Mesendoderm (in vitro differentiated cells): Measurements from ENCODE around the gene CACNA2D2.

Source experiments
- DNase-seq: peaks from one replicate; pipeline ENCODE4 v3.0.0; 2013
- H2AK5ac ChIP-seq: 2 replicates; pipeline ENCODE4 v1.6.1; 2013; ENCODE audit warnings: low read length, inconsistent platforms
- H2BK120ac ChIP-seq: 2 replicates; pipeline ENCODE4 v1.6.1; 2013; ENCODE audit warnings: low read depth, mild to moderate bottlenecking, low read length, moderate library complexity, mixed read lengths
- H2BK15ac ChIP-seq: replicated peaks from 2 replicates; pipeline ENCODE4 v1.6.1; 2013; ENCODE audit warnings: low read depth, mild to moderate bottlenecking, moderate library complexity
- H2BK5ac ChIP-seq: 2 replicates; pipeline ENCODE4 v1.6.1; 2013; ENCODE audit warnings: low read length, inconsistent platforms
- H3K18ac ChIP-seq: 2 replicates; pipeline ENCODE4 v1.6.1; 2013; ENCODE audit warnings: mild to moderate bottlenecking, low read length, mixed read lengths
- H3K23ac ChIP-seq: one replicate; pipeline ENCODE4 v1.6.1; 2013; ENCODE audit warnings: low read length
- H3K27ac ChIP-seq: 2 replicates; pipeline ENCODE4 v1.5.1; 2013; ENCODE audit warnings: low read depth, mild to moderate bottlenecking, inconsistent platforms, low read length, moderate library complexity
- H3K27me3 ChIP-seq: 2 replicates; pipeline ENCODE4 v1.6.1; 2013; ENCODE audit warnings: low read length, control low read depth, mild to moderate bottlenecking, inconsistent platforms; ENCODE audit not compliant: insufficient read depth, poor library complexity
- H3K36me3 ChIP-seq: 2 replicates; pipeline ENCODE4 v1.6.1; 2013; ENCODE audit warnings: low read length, inconsistent platforms; ENCODE audit not compliant: control insufficient read depth, insufficient read depth
- H3K4ac ChIP-seq: one replicate; pipeline ENCODE4 v1.6.1; 2013; ENCODE audit warnings: low read depth, mild to moderate bottlenecking, low read length, moderate library complexity
- H3K4me1 ChIP-seq: 2 replicates; pipeline ENCODE4 v1.6.1; 2013; ENCODE audit warnings: low read depth, low read length, inconsistent platforms; ENCODE audit not compliant: control insufficient read depth
- H3K4me2 ChIP-seq: 2 replicates; pipeline ENCODE4 v1.6.1; 2013; ENCODE audit warnings: low read length
- H3K4me3 ChIP-seq: 2 replicates; pipeline ENCODE4 v1.5.1; 2013; ENCODE audit warnings: mild to moderate bottlenecking, low read length
- H3K56ac ChIP-seq: one replicate; pipeline ENCODE4 v1.6.1; 2013; ENCODE audit warnings: low read length
- H3K79me1 ChIP-seq: 2 replicates; pipeline ENCODE4 v1.6.1; 2013; ENCODE audit warnings: low read length, inconsistent platforms
- H3K79me2 ChIP-seq: 2 replicates; pipeline ENCODE4 v1.6.1; 2013; ENCODE audit warnings: mild to moderate bottlenecking, low read length; ENCODE audit not compliant: control insufficient read depth, insufficient read depth
- H3K9ac ChIP-seq: 2 replicates; pipeline ENCODE4 v1.6.1; 2013; ENCODE audit warnings: low read length, inconsistent platforms
- H4K5ac ChIP-seq: one replicate; pipeline ENCODE4 v1.6.1; 2013; ENCODE audit warnings: low read length
- H4K8ac ChIP-seq: one replicate; pipeline ENCODE4 v1.6.1; 2013; ENCODE audit warnings: low read depth, mild to moderate bottlenecking, control low read depth, low read length, moderate library complexity
- WGBS: extraction: QIAGEN DNeasy Blood & Tissue Kit; methylation state at CpG from one replicate; pipeline ENCODE4 v1.1.7; 2013; ENCODE audit warnings: low lambda C conversion rate, missing lambda C conversion rate; ENCODE audit not compliant: insufficient coverage; ENCODE audit errors: extremely low coverage; 5-methylcytosine and 5-hydroxymethylcytosine counted together

CACNA2D2 gene

DNA sequence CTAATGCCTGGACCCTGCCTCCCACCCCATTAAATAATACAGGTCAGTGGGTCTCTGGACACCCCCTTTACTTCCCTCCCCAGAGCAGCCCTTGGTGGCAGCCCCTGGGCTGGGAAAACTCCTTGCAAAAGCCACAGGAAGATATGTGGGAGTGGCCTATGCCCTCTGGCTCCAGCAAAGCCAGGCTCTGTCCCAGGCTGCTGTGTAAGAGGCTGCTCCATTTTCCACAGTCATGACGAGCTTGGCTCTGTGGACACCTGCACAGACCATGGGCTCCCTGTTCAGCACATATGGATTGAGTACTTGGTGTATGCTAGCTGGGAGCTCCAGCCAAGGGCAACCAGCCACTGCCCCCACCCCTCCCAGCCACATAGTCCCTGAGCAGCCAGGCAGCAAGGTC is 13.0 kb downstream of the CACNA2D2 start:
- H3K4me1 ChIP-seq = no peaks in the 10 kb centered on the region
- H3K27ac ChIP-seq = no peak overlapping the region
- no peak overlapping the region for H3K56ac ChIP-seq
- H4K8ac ChIP-seq = no peak overlapping the region
- H3K4me3 ChIP-seq = no peak overlapping the region
- no peak overlapping the region for H3K4me2 ChIP-seq
- H3K4ac ChIP-seq = no peak overlapping the region
- H3K36me3 ChIP-seq = no peaks in the 10 kb centered on the region
- H2BK15ac ChIP-seq = no peak overlapping the region
- no peaks in the 10 kb centered on the region for H3K79me1 ChIP-seq
- no peak overlapping the region for H3K9ac ChIP-seq
- no peaks in the 10 kb centered on the region for H3K79me2 ChIP-seq
- H3K23ac ChIP-seq = no peak overlapping the region
- H2AK5ac ChIP-seq = no peak overlapping the region
- H2BK120ac ChIP-seq = no peak overlapping the region
- no peak overlapping the region for H3K18ac ChIP-seq
- no peak overlapping the region for H4K5ac ChIP-seq
- DNase-seq = no peak
- H2BK5ac ChIP-seq = no peak overlapping the region
- H3K27me3 ChIP-seq = no peaks in the 10 kb centered on the region
- no CpG with 5 or more reads among the region's 1 CpG for WGBS

DNA sequence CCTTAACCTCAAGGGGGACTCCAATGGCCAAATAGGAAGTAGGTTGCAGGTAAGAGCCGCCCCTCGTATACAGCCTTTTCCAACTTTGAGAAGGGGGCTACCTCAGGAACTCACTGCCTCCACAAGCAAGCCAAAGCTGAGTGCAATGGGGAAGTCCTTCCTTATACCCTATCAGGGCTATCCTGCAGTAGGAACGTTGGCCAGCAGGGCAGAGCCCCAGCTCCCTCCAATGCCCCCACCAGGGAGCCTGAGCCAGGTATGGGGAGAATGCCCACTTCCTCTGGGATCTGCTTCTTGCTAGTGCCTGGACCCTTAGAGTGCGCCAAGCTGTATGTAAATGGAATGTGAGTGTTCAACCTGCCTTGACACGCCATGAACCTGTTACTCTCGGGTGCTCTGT is 16.3 kb downstream of the CACNA2D2 start:
- Histone ChIP-seq H3K79me1 (no peaks in the 10 kb centered on the region), H2BK15ac (no peak overlapping the region), H2BK5ac (no peak overlapping the region), H2BK120ac (no peak overlapping the region), H4K8ac (no peak overlapping the region), H3K36me3 (no peaks in the 10 kb centered on the region), H3K4ac (no peak overlapping the region), H3K27me3 (no peaks in the 10 kb centered on the region), H3K4me2 (no peak overlapping the region), H3K18ac (no peak overlapping the region), H3K79me2 (no peaks in the 10 kb centered on the region), H3K4me1 (no peaks in the 10 kb centered on the region), H3K56ac (no peak overlapping the region), H3K4me3 (no peak overlapping the region), H3K9ac (no peak overlapping the region), H3K23ac (no peak overlapping the region), H4K5ac (no peak overlapping the region), H2AK5ac (no peak overlapping the region), H3K27ac (no peak overlapping the region)
- DNase-seq = no peak
- WGBS = no CpG with 5 or more reads among the region's 6 CpGs

DNA sequence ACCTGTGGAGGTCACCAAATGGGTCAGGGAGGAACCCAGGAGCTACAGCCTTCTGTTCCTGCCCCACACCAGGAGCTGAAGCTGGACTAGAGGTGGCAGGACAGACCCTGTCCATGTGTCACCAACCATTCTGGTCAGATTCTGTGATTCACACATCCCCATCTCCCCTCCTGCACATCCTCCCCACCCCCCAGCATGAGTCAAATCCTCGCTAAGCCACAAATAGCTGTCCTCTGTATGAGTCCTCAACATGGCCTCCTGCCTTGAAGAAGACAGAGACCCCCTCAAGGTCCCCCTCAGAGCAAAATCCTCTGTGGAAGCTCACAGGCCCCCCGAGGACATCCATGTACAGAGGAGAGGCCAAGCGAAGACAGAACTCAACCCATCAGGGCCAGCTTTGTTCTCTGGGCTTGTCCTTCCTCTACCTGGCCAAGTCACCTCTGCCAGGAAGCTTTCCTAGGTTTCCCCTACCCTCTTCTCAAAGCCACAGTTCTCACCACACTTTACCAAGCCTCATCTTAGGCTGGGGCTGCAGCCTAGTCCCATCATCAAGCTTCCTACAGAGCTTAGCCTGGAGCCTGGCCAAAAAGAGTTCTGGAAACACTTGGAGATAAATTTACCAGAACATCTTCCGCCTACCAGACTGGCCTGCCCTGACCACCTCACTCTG is 17.1 kb downstream of the CACNA2D2 start:
- Histone ChIP-seq H3K9ac (no peak overlapping the region), H3K4ac (no peak overlapping the region), H3K27me3 (no peaks in the 10 kb centered on the region), H3K79me1 (no peaks in the 10 kb centered on the region), H3K23ac (no peak overlapping the region), H2BK120ac (no peak overlapping the region), H2AK5ac (no peak overlapping the region), H3K4me3 (no peak overlapping the region), H3K18ac (no peak overlapping the region), H3K79me2 (no peaks in the 10 kb centered on the region), H3K56ac (no peak overlapping the region), H3K36me3 (no peaks in the 10 kb centered on the region), H3K4me1 (no peaks in the 10 kb centered on the region), H4K8ac (no peak overlapping the region), H3K27ac (no peak overlapping the region), H2BK15ac (no peak overlapping the region), H3K4me2 (no peak overlapping the region), H4K5ac (no peak overlapping the region), H2BK5ac (no peak overlapping the region)
- WGBS = no CpG with 5 or more reads among the region's 4 CpGs
- DNase-seq = no peak

DNA sequence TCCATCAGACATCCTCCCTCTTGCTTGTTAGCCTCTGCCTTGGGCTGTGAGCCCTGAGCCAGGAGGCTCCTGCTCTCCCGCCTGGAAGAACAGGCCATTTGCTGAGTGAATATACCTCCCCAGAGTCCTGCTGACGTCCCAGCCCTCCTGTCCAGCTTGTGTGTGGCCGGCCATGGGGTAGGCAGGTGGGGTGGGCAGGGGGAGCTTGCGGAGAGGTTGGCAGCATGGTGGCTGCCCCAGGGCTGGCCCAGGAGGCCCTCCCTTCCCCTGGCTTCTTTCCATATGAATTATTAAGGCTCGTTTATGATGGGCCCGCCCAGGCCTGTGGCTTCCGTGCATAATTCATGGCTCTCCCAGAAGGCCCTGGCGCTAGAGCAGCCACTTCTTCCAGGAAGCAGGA is 18.7 kb downstream of the CACNA2D2 start:
- no peak overlapping the region for H4K5ac ChIP-seq
- no peak overlapping the region for H3K9ac ChIP-seq
- H3K56ac ChIP-seq = no peak overlapping the region
- no peak overlapping the region for H3K4me2 ChIP-seq
- H3K4me3 ChIP-seq = no peak overlapping the region
- no peaks in the 10 kb centered on the region for H3K27me3 ChIP-seq
- H3K27ac ChIP-seq = no peak overlapping the region
- H3K4me1 ChIP-seq = no peaks in the 10 kb centered on the region
- H2BK5ac ChIP-seq = no peak overlapping the region
- H2AK5ac ChIP-seq = no peak overlapping the region
- DNase-seq = no peak
- no peaks in the 10 kb centered on the region for H3K79me1 ChIP-seq
- no peak overlapping the region for H3K18ac ChIP-seq
- H4K8ac ChIP-seq = no peak overlapping the region
- H2BK15ac ChIP-seq = no peak overlapping the region
- no peaks in the 10 kb centered on the region for H3K79me2 ChIP-seq
- H3K23ac ChIP-seq = no peak overlapping the region
- WGBS = no CpG with 5 or more reads among the region's 8 CpGs
- H3K4ac ChIP-seq = no peak overlapping the region
- no peak overlapping the region for H2BK120ac ChIP-seq
- no peaks in the 10 kb centered on the region for H3K36me3 ChIP-seq

DNA sequence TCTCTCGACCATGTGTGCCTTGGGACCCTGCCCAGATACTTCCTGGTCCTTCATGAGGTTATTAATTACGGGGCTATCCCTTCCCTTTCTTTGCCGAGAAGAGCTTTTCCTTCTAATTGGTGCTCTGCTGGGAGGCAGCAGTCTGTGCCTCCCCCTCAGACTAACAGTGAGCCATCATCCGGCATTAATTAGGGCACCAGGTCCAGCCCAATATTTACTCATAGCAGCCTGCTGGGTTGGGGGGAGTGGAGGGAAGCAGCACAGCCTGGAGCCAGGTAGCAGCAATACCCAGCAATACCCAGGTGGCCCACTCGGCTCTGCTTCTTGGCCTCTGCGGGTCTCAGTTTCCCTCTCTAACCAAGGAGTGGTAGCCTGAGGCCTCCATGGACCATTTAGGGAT is 20.1 kb downstream of the CACNA2D2 start:
- Histone ChIP-seq H3K79me1 (no peaks in the 10 kb centered on the region), H3K9ac (no peak overlapping the region), H3K79me2 (no peaks in the 10 kb centered on the region), H3K27me3 (no peaks in the 10 kb centered on the region), H3K27ac (no peak overlapping the region), H3K4me2 (no peak overlapping the region), H2AK5ac (no peak overlapping the region), H3K36me3 (no peaks in the 10 kb centered on the region), H4K5ac (no peak overlapping the region), H3K23ac (no peak overlapping the region), H3K4ac (no peak overlapping the region), H2BK120ac (no peak overlapping the region), H2BK15ac (no peak overlapping the region), H3K4me3 (no peak overlapping the region), H3K56ac (no peak overlapping the region), H2BK5ac (no peak overlapping the region), H4K8ac (no peak overlapping the region), H3K4me1 (no peaks in the 10 kb centered on the region), H3K18ac (no peak overlapping the region)
- no peak for DNase-seq
- no CpG with 5 or more reads among the region's 6 CpGs for WGBS

DNA sequence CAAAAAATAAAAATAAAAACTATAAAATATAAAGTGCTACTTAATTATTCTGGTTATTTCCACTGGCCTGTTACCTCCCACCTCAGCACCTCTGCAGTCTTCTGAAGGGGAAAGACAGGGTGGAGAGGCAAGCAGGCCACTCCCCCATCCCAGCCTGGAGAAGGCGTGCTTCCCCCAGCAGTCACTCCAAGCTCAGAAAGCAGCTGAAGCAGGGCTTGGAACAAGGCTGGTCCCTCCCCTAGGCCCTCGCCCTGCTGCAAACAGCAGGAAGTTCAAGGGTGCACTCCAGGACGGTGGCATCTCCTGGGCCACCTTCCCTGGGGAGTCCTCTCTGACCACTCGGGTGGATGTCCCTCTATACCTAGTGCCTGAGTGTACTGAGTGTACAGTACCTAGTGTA is 21.4 kb downstream of the CACNA2D2 start:
- Histone ChIP-seq H3K56ac (no peak overlapping the region), H2AK5ac (no peak overlapping the region), H3K27me3 (no peaks in the 10 kb centered on the region), H3K4me2 (no peak overlapping the region), H3K4me3 (no peak overlapping the region), H2BK15ac (no peak overlapping the region), H2BK5ac (no peak overlapping the region), H3K27ac (no peak overlapping the region), H2BK120ac (no peak overlapping the region), H3K23ac (no peak overlapping the region), H3K36me3 (no peaks in the 10 kb centered on the region), H3K79me2 (no peaks in the 10 kb centered on the region), H3K79me1 (no peaks in the 10 kb centered on the region), H3K4me1 (no peaks in the 10 kb centered on the region), H3K4ac (no peak overlapping the region), H4K5ac (no peak overlapping the region), H3K9ac (no peak overlapping the region), H3K18ac (no peak overlapping the region), H4K8ac (no peak overlapping the region)
- no CpG with 5 or more reads among the region's 4 CpGs for WGBS
- DNase-seq = peak; percentile 48
